Keratinocyte (primary cell): ENCODE results near the gene RAD18. TPM values are rescaled to one million over a fixed set of nuclear protein-coding genes. Genes with fewer than 3 reads are reported as not detected.

Experiments used
- DNase-seq: peaks from one replicate; pipeline ENCODE4 v3.0.0-alpha.2; 2011; ENCODE audit warnings: low read depth, missing footprints, low spot score
- FAIRE-seq: peaks from 2 replicates; lab custom pipeline; 2011; peaks lifted over from hg19 to GRCh38; lab: Jason Lieb, UNC
- H2AFZ ChIP-seq: 2 replicates; pipeline ENCODE4 v1.6.0; 2012; ENCODE audit warnings: low read length, control low read depth, inconsistent platforms; ENCODE audit not compliant: control insufficient read depth
- H3K27ac ChIP-seq: 2 replicates; pipeline ENCODE4 v1.5.1; 2011; ENCODE audit warnings: low read length; ENCODE audit not compliant: control insufficient read depth, insufficient read depth
- H3K27me3 ChIP-seq: 3 replicates; pipeline ENCODE4 v1.6.0; 2011; ENCODE audit warnings: low read length; ENCODE audit not compliant: control insufficient read depth, insufficient read depth; ENCODE audit errors: extremely low read depth
- H3K36me3 ChIP-seq, 2 experiments: 2 replicates in 1 of 2; 3 replicates in 1 of 2; pipeline ENCODE4 v1.5.1; 2011; ENCODE audit warnings: low read length in 2 of 2, mild to moderate bottlenecking in 1 of 2; ENCODE audit not compliant: control insufficient read depth in 2 of 2, insufficient read depth in 2 of 2; ENCODE audit errors: extremely low read depth in 1 of 2
- H3K4me1 ChIP-seq: 3 replicates; pipeline ENCODE4 v1.5.1; 2011; ENCODE audit warnings: low read length; ENCODE audit not compliant: control insufficient read depth, insufficient read depth; ENCODE audit errors: extremely low read depth
- H3K4me2 ChIP-seq: 3 replicates; pipeline ENCODE4 v1.6.0; 2011; ENCODE audit warnings: low read depth, low read length; ENCODE audit not compliant: control insufficient read depth, insufficient read depth; ENCODE audit errors: extremely low read depth
- H3K4me3 ChIP-seq, 3 experiments: fragments of 200-600 bp in 1 of 3; sonication (generic) in 1 of 3; 2 replicates in 2 of 3; 3 replicates in 1 of 3; pipeline ENCODE4 v1.5.1; 2011 to 2016; ENCODE audit warnings: low read length in 3 of 3, mild to moderate bottlenecking in 3 of 3, control low read depth in 2 of 3, inconsistent platforms in 1 of 3, low read depth in 1 of 3, mixed read lengths in 1 of 3, mixed run types in 1 of 3, moderate library complexity in 1 of 3; ENCODE audit not compliant: control insufficient read depth in 2 of 3, insufficient read depth in 2 of 3; ENCODE audit errors: extremely low read depth in 1 of 3
- H3K79me2 ChIP-seq: 2 replicates; pipeline ENCODE4 v1.6.0; 2012; ENCODE audit warnings: low read length; ENCODE audit not compliant: control insufficient read depth, insufficient read depth
- H3K9ac ChIP-seq: 3 replicates; pipeline ENCODE4 v1.6.0; 2011; ENCODE audit warnings: low read length; ENCODE audit not compliant: control insufficient read depth, insufficient read depth; ENCODE audit errors: extremely low read depth
- H3K9me1 ChIP-seq: 3 replicates; pipeline ENCODE4 v1.6.0; 2011; ENCODE audit warnings: low read length; ENCODE audit not compliant: control insufficient read depth, insufficient read depth; ENCODE audit errors: extremely low read depth
- H3K9me3 ChIP-seq: 2 replicates; pipeline ENCODE4 v1.5.1; 2012; ENCODE audit warnings: low read depth, low read length; ENCODE audit not compliant: control insufficient read depth
- H4K20me1 ChIP-seq: 3 replicates; pipeline ENCODE4 v1.6.0; 2011; ENCODE audit warnings: low read length; ENCODE audit not compliant: control insufficient read depth, insufficient read depth; ENCODE audit errors: extremely low read depth
- EZH2 ChIP-seq: IDR thresholded peaks from one replicate; pipeline ENCODE4 v1.6.1; 2012; ENCODE audit warnings: inconsistent platforms, mild to moderate bottlenecking, low read length, moderate library complexity
- dilution Hi-C: fragments of 300-500 bp; cut with MboI; formaldehyde crosslinking; loops from one replicate; pipeline ENCODE4 v1.7.0; 2020; ENCODE audit warnings: low sequenced_read_pairs; ENCODE audit not compliant: extremely low pct_ligation_motif_present
- polyA plus RNA-seq, 5 experiments: library from polyadenylated mRNA; depleted of rRNA in 3 of 5; stranded (reverse) in 3 of 5; stranded (forward) in 1 of 5; unstranded in 1 of 5; fragments of >200 nt; gene quantifications; 1 replicate in 1 of 5; 2 replicates in 3 of 5; 3 replicates in 1 of 5; pipeline versions ENCODE4 v1.2.1 to v1.2.3, GENCODE V29; 2011 to 2012; ENCODE audit warnings: missing spikeins in 2 of 5, low read depth in 1 of 5, low replicate concordance in 1 of 5
- TF ChIP-seq, protein P1 (sequence below), 3 experiments: IDR thresholded peaks in 1 of 3; conservative IDR thresholded peaks in 1 of 3; optimal IDR thresholded peaks in 1 of 3; 2 replicates in 2 of 3; 3 replicates in 1 of 3; pipeline versions ENCODE3 to v1.5.1; 2011; ENCODE audit warnings: low read length in 3 of 3, mild to moderate bottlenecking in 3 of 3, moderate library complexity in 2 of 3, control low read depth in 1 of 3, inconsistent platforms in 1 of 3; ENCODE audit not compliant: insufficient read depth in 2 of 3; ENCODE audit errors: extremely low read depth in 1 of 3

RAD18 gene
- polyA plus RNA-seq, 1 donor (not counting 4 experiments of a cell fraction or from before 2014, with no cell fraction given) = 16.0 TPM

DNA sequence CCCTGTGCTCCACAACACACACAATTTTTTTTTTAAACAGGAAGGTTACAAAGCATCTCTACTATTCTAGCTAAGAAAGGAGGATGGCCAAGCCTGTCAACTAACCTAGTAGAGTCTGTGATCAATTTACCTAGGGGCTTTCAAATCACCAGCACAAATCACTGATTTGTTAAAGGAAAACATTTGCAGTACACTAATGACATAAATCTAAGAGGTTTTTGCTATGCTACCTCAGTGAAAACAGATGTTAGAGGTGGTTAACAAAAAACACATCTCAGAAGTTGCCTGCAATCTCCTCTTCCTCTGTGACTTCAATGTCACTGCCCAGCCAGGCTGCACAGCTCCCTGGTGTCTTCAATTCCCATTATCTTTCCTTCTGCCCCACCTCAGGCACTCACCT, 72.0 kb downstream of the RAD18 start:
- H3K4me1 ChIP-seq = no peaks in the 10 kb centered on the region
- FAIRE-seq = no peak

DNA sequence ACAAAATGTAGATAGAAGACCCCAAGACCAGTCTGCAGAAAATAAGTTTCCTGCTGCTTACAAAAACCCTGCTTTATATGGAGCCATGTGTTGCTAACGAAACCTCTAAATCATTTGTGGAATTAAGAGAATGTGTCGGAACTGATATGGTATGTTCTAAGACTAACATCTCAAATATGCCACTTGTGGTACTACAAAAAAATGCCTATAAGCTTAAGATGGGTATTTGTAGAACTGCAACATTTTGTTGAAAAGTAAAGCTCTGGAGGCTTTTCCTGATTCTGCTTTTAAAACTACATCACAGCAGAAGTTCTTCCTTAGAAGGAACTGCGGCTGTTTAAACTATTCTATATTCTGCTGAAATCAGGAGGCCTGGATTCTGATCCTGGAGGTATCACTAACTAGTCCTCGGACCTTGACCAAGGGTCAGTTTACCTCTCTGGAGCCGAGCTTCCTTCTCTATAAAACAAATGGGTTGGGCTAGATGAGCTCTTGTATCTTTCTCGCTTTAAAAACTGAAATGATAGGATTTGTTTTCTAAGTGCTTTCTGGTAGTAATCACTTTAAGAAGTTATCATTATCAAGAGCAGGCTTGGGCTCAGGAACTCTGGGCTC, 74.9 kb downstream of the RAD18 start:
- H3K4me1 ChIP-seq = no peaks in the 10 kb centered on the region
- DNase-seq (no peak), FAIRE-seq (no peak)
- H3K4me3 ChIP-seq = no peak overlapping the region
- dilution Hi-C loops = no loop called here
- H4K20me1 ChIP-seq = no peaks in the 10 kb centered on the region
- no peak overlapping the region for H3K4me2 ChIP-seq
- no peak for TF ChIP-seq EZH2
- TF ChIP-seq, protein P1, sequence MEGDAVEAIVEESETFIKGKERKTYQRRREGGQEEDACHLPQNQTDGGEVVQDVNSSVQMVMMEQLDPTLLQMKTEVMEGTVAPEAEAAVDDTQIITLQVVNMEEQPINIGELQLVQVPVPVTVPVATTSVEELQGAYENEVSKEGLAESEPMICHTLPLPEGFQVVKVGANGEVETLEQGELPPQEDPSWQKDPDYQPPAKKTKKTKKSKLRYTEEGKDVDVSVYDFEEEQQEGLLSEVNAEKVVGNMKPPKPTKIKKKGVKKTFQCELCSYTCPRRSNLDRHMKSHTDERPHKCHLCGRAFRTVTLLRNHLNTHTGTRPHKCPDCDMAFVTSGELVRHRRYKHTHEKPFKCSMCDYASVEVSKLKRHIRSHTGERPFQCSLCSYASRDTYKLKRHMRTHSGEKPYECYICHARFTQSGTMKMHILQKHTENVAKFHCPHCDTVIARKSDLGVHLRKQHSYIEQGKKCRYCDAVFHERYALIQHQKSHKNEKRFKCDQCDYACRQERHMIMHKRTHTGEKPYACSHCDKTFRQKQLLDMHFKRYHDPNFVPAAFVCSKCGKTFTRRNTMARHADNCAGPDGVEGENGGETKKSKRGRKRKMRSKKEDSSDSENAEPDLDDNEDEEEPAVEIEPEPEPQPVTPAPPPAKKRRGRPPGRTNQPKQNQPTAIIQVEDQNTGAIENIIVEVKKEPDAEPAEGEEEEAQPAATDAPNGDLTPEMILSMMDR (optimal IDR thresholded peaks at IDR 0.05 in 1 of 3, IDR thresholded peaks at IDR 0.05 in 1 of 3, conservative IDR thresholded peaks at IDR 0.05 in 1 of 3; ENCODE audit: extremely low read depth in 1 of 3, insufficient read depth in 2 of 3, low read length in 3 of 3) = no peak
- H3K79me2 ChIP-seq = no peaks in the 10 kb centered on the region
- H3K27me3 ChIP-seq = no peaks in the 10 kb centered on the region
- H2AFZ ChIP-seq = no peak overlapping the region
- H3K9me1 ChIP-seq = no peaks in the 10 kb centered on the region
- no peak overlapping the region for H3K9ac ChIP-seq
- no peaks in the 10 kb centered on the region for H3K9me3 ChIP-seq
- peaks cover 0 to 3% of the 10 kb centered on the region in 2 experiments for H3K36me3 ChIP-seq
- H3K27ac ChIP-seq = no peak overlapping the region

More for the DNA sequence above, 72.0 kb downstream of the RAD18 start:
- Histone ChIP-seq H4K20me1 (no peaks in the 10 kb centered on the region), H2AFZ (no peak overlapping the region), H3K27ac (no peak overlapping the region), H3K27me3 (no peaks in the 10 kb centered on the region), H3K4me2 (no peak overlapping the region), H3K9me1 (no peaks in the 10 kb centered on the region), H3K4me3 (no peak overlapping the region), H3K9me3 (no peaks in the 10 kb centered on the region), H3K9ac (no peak overlapping the region), H3K79me2 (no peaks in the 10 kb centered on the region), H3K36me3 (peaks cover 0 to 3% of the 10 kb centered on the region in 2 experiments)
- no peak for TF ChIP-seq EZH2
- TF ChIP-seq, protein P1 (optimal IDR thresholded peaks at IDR 0.05 in 1 of 3, IDR thresholded peaks at IDR 0.05 in 1 of 3, conservative IDR thresholded peaks at IDR 0.05 in 1 of 3; ENCODE audit: extremely low read depth in 1 of 3, insufficient read depth in 2 of 3, low read length in 3 of 3) = no peak
- no peak for DNase-seq
- dilution Hi-C loops = no loop called here
